ENCODE measurements around the gene SLC44A4.
"Not testable (repeated sequence)": the region's sequence is repeated elsewhere in the genome, so short reads cannot be mapped to it uniquely, and the experiment has no call there.

GRCh38 chr6:31838114-31838553, 40.7 kb downstream of the SLC44A4 start:
- not testable (repeated sequence) for TF ChIP-seq CTCF (IDR thresholded peaks at IDR 0.05); POLR2A (IDR thresholded peaks at IDR 0.05); POLR2AphosphoS5 (IDR thresholded peaks at IDR 0.05; ENCODE audit: insufficient read depth in 1 of 2, low read depth in 1 of 2)

Data from vagina (tissue), 2 donors.